SK-N-SH (cell line): ENCODE results near the gene TTC7B. TPM values are rescaled to one million over a fixed set of nuclear protein-coding genes. Genes with fewer than 3 reads are reported as not detected.

Experiments used
- CTCF ChIA-PET: fragments of 300-600, 350-600 bp; formaldehyde crosslinking; extraction: SDS; loops from one replicate; lab custom pipeline; 2021; lab: Yijun Ruan, JAX
- POLR2A ChIA-PET: fragments of 350-600 bp; sonication (Branson Sonifier 250); formaldehyde crosslinking; extraction: SDS; loops from one replicate; lab custom pipeline; 2020; ENCODE audit warnings: antibody characterized with exemption, inconsistent platforms; lab: Yijun Ruan, JAX
- DNase-seq: peaks from one replicate; pipeline ENCODE4 v3.0.0; 2012
- H2AFZ ChIP-seq: fragments of 200-600 bp; sonication (generic); 2 replicates; pipeline ENCODE4 v1.8.1; 2016; ENCODE audit warnings: antibody characterized with exemption, mild to moderate bottlenecking, low read depth
- H3F3A ChIP-seq: fragments of 200-600 bp; sonication (generic); replicated peaks from 2 replicates; pipeline ENCODE3; 2016; ENCODE audit warnings: antibody characterized with exemption, mild to moderate bottlenecking; ENCODE audit not compliant: insufficient read depth
- H3K27ac ChIP-seq, 2 experiments: fragments of 200-500 bp in 1 of 2; fragments of 200-600 bp in 1 of 2; sonication (Bioruptor generic) in 1 of 2; sonication (generic), shearing (Covaris generic) in 1 of 2; 2 replicates each; pipeline versions ENCODE4 v1.5.1 to v1.6.1; 2014 to 2016; ENCODE audit warnings: low read depth in 2 of 2, inconsistent platforms in 1 of 2, low read length in 1 of 2, mild to moderate bottlenecking in 1 of 2, mixed read lengths in 1 of 2
- H3K27me3 ChIP-seq: fragments of 200-600 bp; sonication (generic), shearing (Covaris generic); 2 replicates; pipeline ENCODE4 v1.6.1; 2016; ENCODE audit warnings: mixed run types; ENCODE audit not compliant: insufficient read depth
- H3K36me3 ChIP-seq, 2 experiments: fragments of 200-500 bp in 1 of 2; fragments of 200-600 bp in 1 of 2; sonication (Bioruptor generic) in 1 of 2; sonication (generic) in 1 of 2; replicated peaks in 1 of 2; 2 replicates each; pipeline versions ENCODE3 to v1.5.1; 2014 to 2016; ENCODE audit warnings: low read length in 1 of 2, mild to moderate bottlenecking in 1 of 2; ENCODE audit not compliant: insufficient read depth in 2 of 2, control insufficient read depth in 1 of 2
- H3K4me1 ChIP-seq, 2 experiments: fragments of 200-500 bp in 1 of 2; fragments of 200-600 bp in 1 of 2; sonication (Bioruptor generic) in 1 of 2; sonication (generic), shearing (Covaris generic) in 1 of 2; 2 replicates each; pipeline versions ENCODE4 v1.5.1 to v1.6.1; 2014 to 2016; ENCODE audit warnings: low read depth in 1 of 2, low read length in 1 of 2, mixed run types in 1 of 2; ENCODE audit not compliant: insufficient read depth in 2 of 2, control insufficient read depth in 1 of 2
- H3K4me2 ChIP-seq: fragments of 200-600 bp; sonication (generic), shearing (Covaris generic); 2 replicates; pipeline ENCODE4 v1.6.1; 2017; ENCODE audit warnings: mixed run types
- H3K4me3 ChIP-seq, 2 experiments: fragments of 200-500 bp in 1 of 2; fragments of 200-600 bp in 1 of 2; sonication (Bioruptor generic) in 1 of 2; sonication (generic), shearing (Covaris generic) in 1 of 2; 2 replicates each; pipeline versions ENCODE4 v1.5.1 to v1.8.1; 2014 to 2016; ENCODE audit warnings: low read depth in 2 of 2, inconsistent platforms in 1 of 2, low read length in 1 of 2, mild to moderate bottlenecking in 1 of 2, mixed read lengths in 1 of 2, moderate library complexity in 1 of 2
- H3K79me2 ChIP-seq: fragments of 200-600 bp; sonication (generic); 2 replicates; pipeline ENCODE4 v1.8.1; 2017; ENCODE audit warnings: mild to moderate bottlenecking; ENCODE audit not compliant: insufficient read depth
- H3K9ac ChIP-seq: fragments of 200-600 bp; sonication (generic); 2 replicates; pipeline ENCODE4 v1.6.1; 2017; ENCODE audit warnings: mixed run types
- H3K9me2 ChIP-seq: fragments of 200-600 bp; sonication (generic); 2 replicates; pipeline ENCODE4 v1.6.1; 2017; ENCODE audit warnings: mixed run types
- H3K9me3 ChIP-seq: fragments of 200-600 bp; sonication (generic); 2 replicates; pipeline ENCODE4 v1.6.1; 2017; ENCODE audit warnings: mixed run types, mild to moderate bottlenecking, moderate library complexity
- H4K20me1 ChIP-seq: fragments of 200-600 bp; sonication (generic); 2 replicates; pipeline ENCODE4 v1.6.1; 2017; ENCODE audit warnings: mild to moderate bottlenecking, mixed run types; ENCODE audit not compliant: insufficient read depth
- ELF1 ChIP-seq: IDR thresholded peaks from 2 replicates; pipeline ENCODE4 v1.4.0; 2012
- FOXJ3 ChIP-seq: sonication (generic); formaldehyde crosslinking; IDR thresholded peaks from 2 replicates; pipeline ENCODE4 v1.5.1; 2020; ENCODE audit warnings: mild to moderate bottlenecking, missing genetic modification reagents
- FOXM1 ChIP-seq: IDR thresholded peaks from 2 replicates; pipeline ENCODE4 v1.4.0; 2012; ENCODE audit warnings: low read depth, mild to moderate bottlenecking
- GATA2 ChIP-seq: sonication (generic); formaldehyde crosslinking; IDR thresholded peaks from 2 replicates; pipeline ENCODE4 v1.5.0; 2020; ENCODE audit warnings: mild to moderate bottlenecking, missing genetic modification reagents
- IRF3 ChIP-seq: fragments of 150-350 bp; IDR thresholded peaks from 2 replicates; pipeline ENCODE4 v1.6.1; 2016; ENCODE audit warnings: mild to moderate bottlenecking, low read depth, low read length
- JUND ChIP-seq: IDR thresholded peaks from 2 replicates; pipeline ENCODE4 v1.4.0; 2012
- MEF2A ChIP-seq: IDR thresholded peaks from 2 replicates; pipeline ENCODE4 v1.4.0; 2012; ENCODE audit warnings: low read depth, borderline replicate concordance
- NFIC ChIP-seq: IDR thresholded peaks from 2 replicates; pipeline ENCODE4 v1.4.0; 2012; ENCODE audit warnings: borderline replicate concordance
- PBX3 ChIP-seq: IDR thresholded peaks from 2 replicates; pipeline ENCODE4; 2012
- RCOR1 ChIP-seq: fragments of 150-350 bp; IDR thresholded peaks from 2 replicates; pipeline ENCODE4 v1.6.1; 2017; ENCODE audit warnings: antibody characterized with exemption, low read length
- REST ChIP-seq: IDR thresholded peaks from 2 replicates; pipeline ENCODE4 v1.6.1; 2012; ENCODE audit warnings: mild to moderate bottlenecking, low read depth, low read length, moderate library complexity
- RFX5 ChIP-seq: IDR thresholded peaks from 2 replicates; pipeline ENCODE4 v1.6.1; 2012; ENCODE audit warnings: mild to moderate bottlenecking, improper control_type of control experiment, low read length
- TAF1 ChIP-seq: IDR thresholded peaks from 2 replicates; pipeline ENCODE4 v1.6.1; 2012; ENCODE audit warnings: low read depth, mild to moderate bottlenecking, low read length, moderate library complexity, borderline replicate concordance
- TEAD4 ChIP-seq: IDR thresholded peaks from 2 replicates; pipeline ENCODE4 v1.4.0; 2012; ENCODE audit warnings: mild to moderate bottlenecking, borderline replicate concordance; ENCODE audit not compliant: insufficient read depth
- YY1 ChIP-seq: IDR thresholded peaks from 2 replicates; pipeline ENCODE4 v1.4.0; 2012; ENCODE audit warnings: low read depth, mild to moderate bottlenecking
- WGBS: methylation state at CpG from one replicate; pipeline ENCODE4 v1.1.6; 2017; ENCODE audit warnings: low lambda C conversion rate; 5-methylcytosine and 5-hydroxymethylcytosine counted together
- polyA plus RNA-seq, 3 experiments: library from polyadenylated mRNA; depleted of rRNA; stranded (reverse); fragments of >200 nt; gene quantifications; 2 replicates each; pipeline ENCODE4 v1.2.3, GENCODE V29; 2012

Gene TTC7B
- polyA plus RNA-seq, 1 of the 3 experiments (the other 2 are of a cell fraction) = 43.1 TPM

- H3K4me2 ChIP-seq = no peak overlapping the region
- H3K9ac ChIP-seq = no peak overlapping the region
- no peaks in the 10 kb centered on the region for H4K20me1 ChIP-seq
- H3K4me1 ChIP-seq = peaks cover 7 to 45% of the 10 kb centered on the region in 2 experiments; a peak in 3 of 4 replicates
- WGBS = 88% methylated on average over 6 of the region's 7 CpGs
- ChIA-PET POLR2A (no interaction called here), CTCF (interaction anchor here (1.1 kb wide), 1 partner anchor 10 kb away, joined by 4 read pairs; no protein-coding TSS in a partner anchor)
- H3K79me2 ChIP-seq = no peaks in the 10 kb centered on the region
- no peaks in the 10 kb centered on the region for H3K9me3 ChIP-seq
- H3K9me2 ChIP-seq = no peaks in the 10 kb centered on the region
- no peak overlapping the region for H2AFZ ChIP-seq
- peaks cover 0 to 10% of the 10 kb centered on the region in 2 experiments for H3K36me3 ChIP-seq
- H3K27me3 ChIP-seq = no peaks in the 10 kb centered on the region
- no peak overlapping the region; a peak in 2 of 4 replicates for H3K27ac ChIP-seq
- H3F3A ChIP-seq = peaks cover 5% of the 10 kb centered on the region
- no peak overlapping the region for H3K4me3 ChIP-seq
- no peak for TF ChIP-seq TEAD4
- no peak for TF ChIP-seq GATA2 (CRISPR knock-in tag)
- no peak for TF ChIP-seq REST
- TF ChIP-seq ELF1 = no peak
- no peak for TF ChIP-seq JUND
- no peak for TF ChIP-seq FOXJ3 (CRISPR knock-in tag)
- no peak for DNase-seq
Measured at GRCh38 chr14:90611501-90611900, 204.7 kb downstream of the TTC7B start.

- CTCF ChIA-PET = interaction anchor here (1.1 kb wide), 1 partner anchor 9 kb away, joined by 4 read pairs; no protein-coding TSS in a partner anchor
- Histone ChIP-seq H3K36me3 (peaks cover 0 to 10% of the 10 kb centered on the region in 2 experiments), H3K4me1 (peaks cover 7 to 36% of the 10 kb centered on the region in 2 experiments; a peak in 3 of 4 replicates), H3K4me3 (no peak overlapping the region), H4K20me1 (no peaks in the 10 kb centered on the region), H3F3A (peaks cover 5% of the 10 kb centered on the region), H2AFZ (no peak overlapping the region), H3K9me2 (no peaks in the 10 kb centered on the region), H3K27me3 (no peaks in the 10 kb centered on the region), H3K79me2 (no peaks in the 10 kb centered on the region), H3K9ac (no peak overlapping the region), H3K27ac (no peak overlapping the region), H3K4me2 (no peak overlapping the region), H3K9me3 (no peaks in the 10 kb centered on the region)
- no peak for DNase-seq
- POLR2A ChIA-PET = no interaction called here
- 88% methylated on average over 10 of the region's 10 CpGs for WGBS
- no peak for TF ChIP-seq YY1
- no peak for TF ChIP-seq RCOR1
- TF ChIP-seq PBX3 = no peak
- no peak for TF ChIP-seq NFIC
- TF ChIP-seq TAF1 = no peak
- no peak for TF ChIP-seq TEAD4
- TF ChIP-seq RFX5 = no peak
- no peak for TF ChIP-seq MEF2A
- TF ChIP-seq FOXM1 = no peak
- no peak for TF ChIP-seq GATA2 (CRISPR knock-in tag)
- TF ChIP-seq IRF3 = no peak
Measured at GRCh38 chr14:90610346-90611040, 205.7 kb downstream of the TTC7B start.
